ENCODE results near the gene ERVFRD-1.

The ERVFRD-1 gene, protein sequence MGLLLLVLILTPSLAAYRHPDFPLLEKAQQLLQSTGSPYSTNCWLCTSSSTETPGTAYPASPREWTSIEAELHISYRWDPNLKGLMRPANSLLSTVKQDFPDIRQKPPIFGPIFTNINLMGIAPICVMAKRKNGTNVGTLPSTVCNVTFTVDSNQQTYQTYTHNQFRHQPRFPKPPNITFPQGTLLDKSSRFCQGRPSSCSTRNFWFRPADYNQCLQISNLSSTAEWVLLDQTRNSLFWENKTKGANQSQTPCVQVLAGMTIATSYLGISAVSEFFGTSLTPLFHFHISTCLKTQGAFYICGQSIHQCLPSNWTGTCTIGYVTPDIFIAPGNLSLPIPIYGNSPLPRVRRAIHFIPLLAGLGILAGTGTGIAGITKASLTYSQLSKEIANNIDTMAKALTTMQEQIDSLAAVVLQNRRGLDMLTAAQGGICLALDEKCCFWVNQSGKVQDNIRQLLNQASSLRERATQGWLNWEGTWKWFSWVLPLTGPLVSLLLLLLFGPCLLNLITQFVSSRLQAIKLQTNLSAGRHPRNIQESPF

DNA sequence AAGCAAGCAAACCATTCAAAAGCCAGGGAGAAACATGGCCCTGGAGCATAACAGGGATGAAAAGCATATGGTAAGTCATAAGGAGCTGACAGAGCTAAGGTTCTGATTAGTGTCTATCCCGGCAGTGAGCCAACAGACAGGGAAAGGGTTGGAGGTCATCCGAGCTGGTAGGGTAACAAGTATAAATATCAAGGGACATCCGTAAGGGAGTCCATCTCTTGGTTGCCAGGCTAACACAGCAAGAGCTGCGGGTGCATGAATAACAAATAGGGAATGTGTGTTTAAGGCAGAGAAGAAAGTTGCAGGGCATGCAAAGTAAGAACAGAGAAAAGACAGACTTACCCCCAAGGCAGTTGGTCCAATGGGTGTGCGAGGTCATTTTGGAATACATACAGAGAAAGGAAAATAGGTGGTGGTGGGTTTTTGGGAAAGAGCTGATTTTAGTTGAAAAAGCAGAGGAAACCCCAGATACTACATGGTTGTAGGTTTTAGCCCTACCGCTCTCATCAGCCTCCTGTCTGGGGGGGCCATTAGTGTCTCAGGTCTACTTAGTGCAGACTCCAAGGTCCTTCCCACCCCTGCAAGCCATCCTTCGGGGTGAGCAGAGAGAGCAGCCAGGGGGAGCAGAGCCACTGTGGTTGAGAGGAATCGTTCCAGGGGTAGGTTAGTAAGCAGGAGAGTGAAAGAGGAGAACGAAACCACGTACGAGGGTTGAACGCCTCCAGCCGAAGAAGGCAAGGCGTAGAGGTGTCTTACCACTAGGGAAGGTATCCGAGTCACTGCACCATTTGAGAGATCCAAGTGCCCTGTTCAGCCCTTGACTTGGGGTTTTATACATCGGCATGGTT, at the start of gene ERVFRD-1:
TSS of gene ERVFRD-1 (minus strand) at position 805 of the 848 bp plus-strand sequence. CDS start 6,415 bp downstream, outside the sequence.
- DNase-seq: no peak

- no peak for DNase-seq
These were observed 48.7 kb upstream of the ERVFRD-1 start for GRCh38 chr6:11160199-11160598.

DNA sequence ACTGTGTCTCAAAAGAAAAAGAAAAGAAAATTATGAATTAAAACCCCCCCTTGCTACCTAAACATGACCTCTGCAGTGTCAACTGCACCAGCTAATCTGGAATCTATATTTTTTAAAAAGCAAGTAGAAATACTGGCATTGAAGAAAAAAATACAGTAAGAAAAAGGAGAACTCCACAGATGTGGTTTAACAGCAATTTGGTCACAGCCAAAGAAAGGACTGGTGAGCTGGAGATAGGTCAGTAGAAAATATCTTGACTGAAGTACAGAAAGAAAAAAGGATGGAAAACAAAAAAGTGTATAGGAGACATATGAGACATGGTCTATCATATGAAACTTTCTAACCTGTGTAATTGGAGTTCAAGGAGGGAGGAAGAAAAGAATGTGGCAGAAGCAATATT, 44.1 kb upstream of the ERVFRD-1 start:
- no peak for DNase-seq

DNA sequence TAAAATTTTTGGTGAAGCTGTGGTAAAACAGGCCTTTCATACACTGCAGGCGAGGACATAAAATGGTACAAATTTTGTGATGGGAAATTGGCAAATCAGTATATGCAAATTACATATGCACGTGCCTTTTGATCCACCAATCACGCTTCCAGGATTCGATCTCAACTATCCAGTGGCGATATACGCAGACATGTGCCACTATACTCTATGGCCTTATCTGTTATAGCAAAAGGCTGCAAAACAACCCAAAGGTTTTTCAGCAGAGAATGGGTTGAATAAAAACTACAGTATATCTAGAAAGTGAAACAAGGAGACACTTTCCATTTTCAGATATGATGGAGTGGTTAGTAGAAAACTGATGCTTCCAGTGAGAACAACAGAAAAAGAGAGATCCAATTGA, 41.9 kb upstream of the ERVFRD-1 start:
- DNase-seq: no peak

DNA sequence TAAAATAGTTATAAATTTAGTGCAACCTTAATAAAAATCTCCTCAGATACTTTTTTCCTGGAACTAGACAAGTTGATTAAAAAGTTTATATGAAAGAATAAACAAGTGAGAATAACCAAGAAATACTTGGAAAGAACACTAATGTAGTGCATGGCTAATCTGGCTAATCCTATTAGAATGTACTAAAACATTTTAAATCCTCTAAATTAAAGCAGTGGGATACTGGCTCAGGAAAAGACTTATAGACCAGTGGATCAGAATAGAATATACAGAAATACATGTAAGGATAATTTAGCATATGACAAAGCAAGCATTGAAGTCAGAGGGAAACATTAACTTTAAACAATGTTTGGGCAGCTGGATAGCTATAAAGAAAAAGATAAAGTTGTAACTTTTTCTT, 41.1 kb upstream of the ERVFRD-1 start:
- DNase-seq: no peak

DNA sequence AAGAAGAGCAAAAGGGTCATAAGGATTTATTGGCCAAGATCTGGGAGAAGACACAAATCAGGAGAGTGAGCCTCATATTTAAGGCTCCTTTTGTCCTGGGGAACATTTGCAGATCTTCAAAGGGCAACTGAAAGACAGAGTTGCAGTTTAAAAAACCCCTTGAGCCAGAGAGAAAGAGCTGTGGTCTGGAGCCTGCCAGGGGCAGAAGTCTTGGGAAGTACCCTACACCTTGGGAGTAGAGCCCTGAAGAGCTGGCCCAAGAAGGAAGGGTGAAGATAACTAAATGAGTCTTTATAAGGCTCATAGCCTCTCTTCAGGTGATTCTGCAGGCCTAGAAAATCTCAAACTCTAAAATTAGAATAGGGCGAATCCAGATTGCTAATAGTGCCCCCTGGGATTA, 40.0 kb upstream of the ERVFRD-1 start:
- DNase-seq: no peak

DNA sequence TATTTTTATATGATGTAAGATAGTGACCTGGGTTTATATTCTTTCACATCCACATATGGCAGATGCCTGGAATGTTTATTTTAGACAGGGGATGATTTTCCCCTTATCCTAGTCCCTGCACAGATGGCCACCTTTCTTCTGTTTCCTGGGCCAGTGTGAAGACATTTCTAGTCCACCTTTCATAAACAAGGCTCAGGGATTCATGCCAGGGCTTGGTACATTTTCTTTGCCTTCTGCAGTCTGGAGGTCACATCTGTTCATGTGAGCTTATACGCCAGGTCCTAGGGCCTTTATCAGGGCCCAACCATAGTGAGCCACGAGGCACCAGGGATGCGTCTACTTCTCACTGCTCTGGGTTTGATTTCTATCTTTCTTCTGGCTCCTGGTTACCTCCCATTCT, 38.0 kb upstream of the ERVFRD-1 start:
- DNase-seq: no peak

DNA sequence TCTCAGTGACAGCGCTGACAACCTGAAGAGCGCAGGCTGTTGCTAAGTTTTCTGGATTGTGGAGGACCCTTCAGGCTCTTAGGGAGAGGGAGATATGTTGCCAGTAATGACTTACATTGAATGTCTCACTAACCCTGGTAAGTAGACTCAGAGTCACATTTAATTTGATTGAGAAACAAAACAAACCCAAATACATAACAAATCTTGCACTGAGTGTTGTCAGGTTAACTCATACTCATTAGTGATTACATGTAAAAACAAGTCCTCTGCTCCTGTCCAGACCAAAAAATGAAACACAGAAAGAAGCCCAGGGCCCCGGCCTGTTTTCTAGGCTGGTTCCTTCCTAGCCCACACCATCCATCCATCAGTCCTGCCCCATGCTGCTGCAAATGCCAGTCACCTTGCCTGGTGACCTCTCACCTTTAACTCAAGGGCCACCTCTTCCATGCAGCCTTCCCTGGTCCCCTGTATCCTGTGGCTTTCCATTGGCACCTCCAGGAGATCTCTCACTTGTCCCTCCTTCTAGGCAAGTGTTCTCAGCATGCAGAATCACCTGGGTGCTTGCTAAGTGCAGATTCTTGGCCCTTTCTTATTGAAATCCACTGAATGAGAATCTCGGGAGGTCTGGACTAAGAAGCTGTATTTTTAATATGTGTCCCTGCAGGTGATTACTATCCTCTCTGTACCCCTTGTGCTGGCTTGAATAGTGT, 34.7 kb upstream of the ERVFRD-1 start:
- DNase-seq: no peak

- peak; percentile 15 for DNase-seq
These were observed 32.9 kb upstream of the ERVFRD-1 start for GRCh38 chr6:11144393-11144851.

- no peak for DNase-seq
These were observed 32.2 kb upstream of the ERVFRD-1 start for GRCh38 chr6:11143394-11144371.

DNA sequence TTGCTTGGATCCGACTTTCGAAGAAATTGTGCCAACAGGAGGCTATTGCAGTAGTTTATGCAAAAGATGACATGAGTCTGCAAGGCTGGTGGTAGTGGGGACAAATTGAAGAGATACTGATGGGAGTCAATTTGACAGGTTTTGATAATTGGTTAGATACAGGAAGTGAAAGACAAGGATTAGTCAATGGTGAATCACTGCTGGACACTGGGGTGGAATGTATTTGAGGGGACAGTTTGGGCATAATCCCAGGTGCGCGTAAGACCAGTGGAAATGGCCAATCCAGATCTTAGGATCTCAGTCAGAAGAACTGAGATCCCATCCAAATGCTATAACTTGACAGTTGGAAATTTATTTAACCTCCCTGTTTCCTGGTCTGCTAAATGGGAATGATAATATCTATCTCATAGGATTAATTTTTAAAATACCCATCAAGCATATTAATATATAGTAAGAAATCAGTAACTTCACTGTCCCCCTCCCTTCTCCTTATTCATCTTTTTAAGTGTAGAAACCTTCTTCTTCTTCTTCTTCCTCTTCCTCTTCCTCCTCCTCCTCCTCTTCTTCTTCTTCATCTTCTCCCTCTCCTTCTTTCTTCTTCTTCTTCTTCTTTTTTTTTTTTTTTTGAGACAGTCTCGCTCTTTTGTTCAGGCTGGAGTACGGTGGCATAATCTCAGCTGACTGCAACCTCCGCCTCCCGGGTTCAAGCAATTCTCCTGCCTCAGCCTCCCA, 30.9 kb upstream of the ERVFRD-1 start:
- DNase-seq: no peak

DNA sequence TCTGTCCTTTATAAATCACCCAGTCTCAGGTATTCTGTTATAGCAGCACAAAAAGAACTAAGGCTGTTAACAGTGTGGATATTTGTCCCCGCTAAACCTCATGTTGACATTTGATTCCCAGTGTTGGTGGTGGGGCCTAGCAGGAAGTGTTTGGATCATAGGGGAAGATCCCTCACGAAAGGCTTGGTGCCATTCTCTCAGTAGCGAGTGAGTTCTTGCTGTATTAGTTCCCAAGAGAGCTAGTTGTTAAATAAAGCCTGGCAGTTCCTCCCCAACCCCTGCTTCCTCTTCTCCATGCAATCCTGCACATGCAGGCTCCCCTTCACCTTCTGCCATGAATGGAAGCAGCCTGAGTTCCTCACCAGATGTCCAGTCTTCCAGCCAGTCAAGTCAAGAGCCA, 29.8 kb upstream of the ERVFRD-1 start:
- no peak for DNase-seq

GRCh38 chr6:11140056-11140455, 28.5 kb upstream of the ERVFRD-1 start:
- DNase-seq: no peak

- DNase-seq: no peak
These were observed 27.8 kb upstream of the ERVFRD-1 start for GRCh38 chr6:11139051-11139960.

- DNase-seq: no peak
These were observed 25.3 kb upstream of the ERVFRD-1 start for GRCh38 chr6:11136809-11137208.

DNA sequence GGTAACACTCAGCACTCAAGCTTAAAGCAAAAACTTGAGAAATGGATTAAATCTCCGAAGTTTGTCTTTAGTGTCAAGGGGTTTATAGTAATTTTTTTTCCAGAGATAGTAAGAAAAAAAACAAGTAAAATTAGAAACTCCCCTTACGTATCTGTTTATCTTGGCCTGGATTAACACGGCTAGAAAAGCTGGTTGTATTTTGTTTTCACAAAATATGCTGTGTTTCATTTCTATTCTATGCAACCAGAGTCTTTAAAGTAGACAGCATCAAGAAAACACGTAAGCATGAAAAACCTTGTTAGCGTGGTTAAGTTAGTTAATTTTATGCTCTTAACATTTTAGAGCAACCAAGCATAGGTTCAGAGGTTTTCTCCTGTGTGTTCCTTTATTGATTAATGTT, 21.8 kb upstream of the ERVFRD-1 start:
- no peak for DNase-seq

GRCh38 chr6:11132194-11132888, 20.8 kb upstream of the ERVFRD-1 start:
- no peak for DNase-seq

DNA sequence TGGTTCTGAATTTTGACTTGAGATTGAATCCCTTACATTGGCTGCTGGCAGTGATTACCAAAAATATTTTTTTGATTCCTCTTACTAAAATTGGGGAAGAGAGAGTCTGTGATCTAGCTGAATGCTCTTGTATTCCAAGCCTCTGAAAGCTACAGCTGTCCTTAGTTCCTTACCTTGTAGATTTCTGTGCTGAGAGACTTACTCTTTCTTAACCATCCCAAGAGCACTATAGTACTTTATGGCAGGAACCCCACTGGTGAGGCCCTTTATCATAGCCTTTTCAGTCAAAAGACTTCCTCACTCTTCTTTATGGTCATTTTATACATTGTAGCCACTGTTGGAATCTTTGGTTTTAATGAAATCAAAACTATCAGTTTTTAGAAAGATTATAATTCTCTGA, 19.1 kb upstream of the ERVFRD-1 start:
- DNase-seq: no peak

DNA sequence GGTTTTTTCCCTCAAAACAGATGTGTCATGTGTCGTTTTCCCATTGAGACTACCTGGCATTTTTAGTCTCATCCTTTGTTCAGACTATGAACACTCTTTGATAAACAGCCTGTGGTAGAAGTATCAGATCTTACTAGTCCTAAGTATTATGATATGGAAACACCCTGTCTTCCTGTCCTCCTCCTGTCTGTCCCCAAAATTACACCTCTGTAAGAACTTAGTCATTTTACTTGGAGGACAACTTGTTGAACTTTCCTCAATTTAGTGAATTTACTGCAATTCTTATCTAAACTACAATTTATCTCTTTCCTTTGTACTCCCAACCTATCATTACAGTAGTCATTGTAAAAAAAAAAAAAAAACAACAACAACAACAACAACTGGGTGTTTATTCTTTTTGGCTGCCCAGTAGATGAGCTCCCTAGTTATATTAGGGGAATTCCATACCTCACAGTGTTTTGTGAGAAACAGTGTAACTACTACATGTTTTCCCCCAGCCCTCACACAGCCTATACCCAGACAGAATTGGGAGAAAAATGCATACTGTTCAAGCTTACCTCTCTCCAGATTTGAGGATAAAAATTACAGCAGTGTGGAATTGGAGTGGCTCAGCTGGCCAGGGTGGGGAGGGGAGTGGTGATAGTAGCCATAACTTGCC, 18.5 kb upstream of the ERVFRD-1 start:
- DNase-seq: no peak

Measured in NCI-H526 treated with DMSO at 0.1 percent for 48 hours (cell line).